Lung (tissue), 12 donors: ENCODE data around the gene BIN1. TPM values are rescaled to one million over a fixed set of nuclear protein-coding genes. Genes with fewer than 3 reads are reported as not detected.

Experiments used
- ATAC-seq: fragments of 200-7000 bp; cut with Tn5 transposase; one replicate; pipeline ENCODE4 v1.9.1; 2020; ENCODE audit warnings: moderate number of reproducible peaks; ENCODE audit not compliant: insufficient read depth, low FRiP score
- DNase-seq, 3 donors: peaks; one replicate each; pipeline ENCODE4 v3.0.0-alpha.2; 2013 to 2017
- H3K27ac ChIP-seq, 2 donors: one replicate each; pipeline ENCODE4 v1.5.1; 2013; ENCODE audit warnings: mild to moderate bottlenecking in 2 of 2, moderate library complexity in 2 of 2, control low read depth in 1 of 2, inconsistent platforms in 1 of 2, low read depth in 1 of 2, low read length in 1 of 2
- H3K27me3 ChIP-seq, 3 donors: one replicate each; pipeline ENCODE4 v1.5.1; 2013; ENCODE audit warnings: low read length in 2 of 3; ENCODE audit not compliant: control insufficient read depth in 3 of 3, insufficient read depth in 3 of 3
- H3K36me3 ChIP-seq, 4 donors: one replicate each; pipeline ENCODE4 v1.5.1; 2013; ENCODE audit warnings: low read length in 4 of 4, mild to moderate bottlenecking in 1 of 4, moderate library complexity in 1 of 4; ENCODE audit not compliant: control insufficient read depth in 4 of 4, insufficient read depth in 4 of 4
- H3K4me1 ChIP-seq, 5 donors: one replicate each; pipeline ENCODE4 v1.5.1; 2013; ENCODE audit warnings: low read length in 5 of 5, mild to moderate bottlenecking in 2 of 5, moderate library complexity in 1 of 5; ENCODE audit not compliant: control insufficient read depth in 5 of 5, insufficient read depth in 5 of 5
- H3K4me3 ChIP-seq: one replicate; pipeline ENCODE4 v1.5.1; 2013; ENCODE audit warnings: mild to moderate bottlenecking, control low read depth, moderate library complexity
- H3K9ac ChIP-seq, 2 donors: one replicate each; pipeline ENCODE4 v1.5.1; 2013; ENCODE audit warnings: low read length in 2 of 2, control low read depth in 1 of 2; ENCODE audit not compliant: insufficient read depth in 1 of 2
- H3K9me3 ChIP-seq, 4 donors: one replicate each; pipeline ENCODE4 v1.5.1; 2013; ENCODE audit warnings: low read length in 3 of 4, mild to moderate bottlenecking in 1 of 4, moderate library complexity in 1 of 4; ENCODE audit not compliant: control insufficient read depth in 4 of 4, insufficient read depth in 3 of 4
- WGBS, 2 donors: extraction: QIAGEN DNeasy Blood & Tissue Kit; methylation state at CpG; one replicate each; pipeline ENCODE4 v1.1.7; 2013; 5-methylcytosine and 5-hydroxymethylcytosine counted together
- polyA plus RNA-seq, 2 donors: library from polyadenylated mRNA; stranded (reverse); fragments of 200-250 nt; gene quantifications; one replicate each; pipeline ENCODE4 v1.2.1, GENCODE V29; 2013
- total RNA-seq, 2 donors: library from RNA; depleted of rRNA in 1 of 2; stranded (reverse); fragments of >200 nt in 1 of 2; gene quantifications; one replicate each; pipeline ENCODE4 v1.2.1, GENCODE V29; 2014 to 2021
- TF ChIP-seq, protein P1 (sequence below): IDR thresholded peaks from 2 replicates; pipeline ENCODE4 v1.5.1; 2012; ENCODE audit warnings: mild to moderate bottlenecking; ENCODE audit errors: control extremely low read depth, extremely low read depth
- donor health status: control.
- donor health status: control.
- donor health status: Bipolar disorder and iron deficiency.
- donor health status: healthy.
- donor health status: DM: yes; HTN: yes; CAD: no.

Gene BIN1
- total and polyA plus RNA-seq, 4 donors, result 28.8 to 41.7 (median 36.2) TPM

DNA sequence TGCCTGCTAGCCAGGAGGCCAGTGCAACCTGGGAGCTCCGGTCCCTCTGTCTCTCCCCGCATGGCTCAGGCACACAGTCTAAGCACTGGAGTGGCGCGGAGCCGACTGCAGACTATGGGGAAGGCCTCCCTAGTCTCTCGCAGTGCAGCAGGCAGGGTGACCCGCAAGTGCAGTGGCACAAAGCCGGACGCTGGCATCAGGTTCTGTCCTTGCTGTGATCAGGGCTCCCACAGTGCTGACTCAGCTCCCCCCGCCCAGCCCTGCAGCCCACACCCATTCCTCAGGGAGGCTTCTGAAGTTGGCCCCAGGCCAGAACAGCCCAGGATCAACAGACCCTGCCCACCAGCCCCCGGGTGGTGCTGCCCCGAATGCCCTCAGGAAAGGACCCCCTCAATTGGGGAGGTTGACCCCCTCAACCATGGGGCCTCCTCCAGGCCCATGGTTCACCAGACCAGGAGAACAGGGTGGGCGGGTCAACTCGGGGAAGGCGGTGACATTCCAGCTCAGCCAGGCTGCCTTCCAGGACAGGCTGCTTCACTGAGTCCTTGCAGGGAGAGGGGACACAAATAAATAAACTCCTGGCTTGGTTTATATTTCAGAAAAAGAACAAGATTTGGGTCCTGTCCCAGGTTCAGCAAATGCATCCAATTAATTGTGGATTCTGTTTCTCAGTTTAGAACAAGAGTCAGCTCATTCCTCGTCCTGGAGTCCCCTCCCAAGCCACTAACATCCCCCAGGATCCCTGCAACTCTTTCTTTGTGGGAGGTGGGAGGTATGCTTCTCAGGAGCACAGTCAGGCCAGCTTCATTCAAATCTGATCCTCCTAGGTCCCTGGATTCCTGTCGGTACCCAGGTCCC lies 12.2 kb downstream of the BIN1 start:
- TF ChIP-seq, protein P1, sequence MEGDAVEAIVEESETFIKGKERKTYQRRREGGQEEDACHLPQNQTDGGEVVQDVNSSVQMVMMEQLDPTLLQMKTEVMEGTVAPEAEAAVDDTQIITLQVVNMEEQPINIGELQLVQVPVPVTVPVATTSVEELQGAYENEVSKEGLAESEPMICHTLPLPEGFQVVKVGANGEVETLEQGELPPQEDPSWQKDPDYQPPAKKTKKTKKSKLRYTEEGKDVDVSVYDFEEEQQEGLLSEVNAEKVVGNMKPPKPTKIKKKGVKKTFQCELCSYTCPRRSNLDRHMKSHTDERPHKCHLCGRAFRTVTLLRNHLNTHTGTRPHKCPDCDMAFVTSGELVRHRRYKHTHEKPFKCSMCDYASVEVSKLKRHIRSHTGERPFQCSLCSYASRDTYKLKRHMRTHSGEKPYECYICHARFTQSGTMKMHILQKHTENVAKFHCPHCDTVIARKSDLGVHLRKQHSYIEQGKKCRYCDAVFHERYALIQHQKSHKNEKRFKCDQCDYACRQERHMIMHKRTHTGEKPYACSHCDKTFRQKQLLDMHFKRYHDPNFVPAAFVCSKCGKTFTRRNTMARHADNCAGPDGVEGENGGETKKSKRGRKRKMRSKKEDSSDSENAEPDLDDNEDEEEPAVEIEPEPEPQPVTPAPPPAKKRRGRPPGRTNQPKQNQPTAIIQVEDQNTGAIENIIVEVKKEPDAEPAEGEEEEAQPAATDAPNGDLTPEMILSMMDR, result no peak
- H3K27me3 ChIP-seq, result no peaks in the 10 kb centered on the region
- peak; percentile 84 to 85 (median 84) for DNase-seq
- peak; percentile 44 for ATAC-seq
- H3K9me3 ChIP-seq, result no peaks in the 10 kb centered on the region
- peaks cover 0 to 40% (median 20%) of the 10 kb centered on the region in 5 donors for H3K4me1 ChIP-seq
- H3K9ac ChIP-seq, result peak overlapping the region; percentile 19 to 65
- H3K4me3 ChIP-seq, result no peak overlapping the region
- peak overlapping the region in 1 of 2 donors; percentile 32 for H3K27ac ChIP-seq
- WGBS, 2 donors, result 51 to 62% methylated on average over 17 of the region's 17 CpGs
- peaks cover 0 to 2% (median 0%) of the 10 kb centered on the region in 4 donors for H3K36me3 ChIP-seq

DNA sequence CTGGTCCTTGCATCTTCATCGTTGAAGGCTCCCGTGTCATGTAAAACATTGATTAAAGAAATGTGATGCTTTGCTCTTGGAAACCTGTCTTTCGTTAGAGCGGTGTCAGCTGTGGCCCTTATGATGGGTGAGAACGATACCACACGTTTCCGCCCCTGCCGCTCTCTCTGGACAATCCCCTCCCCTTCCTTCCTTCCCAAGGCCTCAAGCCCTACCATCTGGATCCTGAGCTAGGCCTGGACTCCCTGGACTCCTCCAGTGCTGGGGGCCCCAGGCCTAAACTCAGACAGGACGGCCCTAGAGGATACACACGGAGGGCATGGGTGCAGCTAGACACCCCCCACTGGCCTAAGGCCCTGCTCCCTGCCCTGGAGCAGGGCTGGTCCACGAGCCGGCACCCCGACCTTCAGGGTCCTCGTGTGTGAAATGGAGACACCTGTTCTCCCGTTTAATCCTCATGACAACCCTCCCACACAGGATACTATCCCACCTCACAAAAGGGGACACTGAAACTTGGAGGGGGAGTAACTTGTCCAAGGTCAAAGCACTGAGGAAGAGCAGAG lies 13.2 kb downstream of the BIN1 start:
- Histone ChIP-seq H3K9ac (no peak overlapping the region), H3K4me3 (no peak overlapping the region), H3K9me3 (no peaks in the 10 kb centered on the region), H3K4me1 (peaks cover 0 to 39% (median 20%) of the 10 kb centered on the region in 5 donors), H3K27me3 (no peaks in the 10 kb centered on the region), H3K27ac (no peak overlapping the region), H3K36me3 (peaks cover 0 to 2% (median 0%) of the 10 kb centered on the region in 4 donors)
- TF ChIP-seq, protein P1, result no peak
- ATAC-seq, result no peak
- peak in 1 of 3 donors; percentile 26 for DNase-seq
- 33 to 63% methylated on average over 15 of the region's 15 CpGs for WGBS, 2 donors

DNA sequence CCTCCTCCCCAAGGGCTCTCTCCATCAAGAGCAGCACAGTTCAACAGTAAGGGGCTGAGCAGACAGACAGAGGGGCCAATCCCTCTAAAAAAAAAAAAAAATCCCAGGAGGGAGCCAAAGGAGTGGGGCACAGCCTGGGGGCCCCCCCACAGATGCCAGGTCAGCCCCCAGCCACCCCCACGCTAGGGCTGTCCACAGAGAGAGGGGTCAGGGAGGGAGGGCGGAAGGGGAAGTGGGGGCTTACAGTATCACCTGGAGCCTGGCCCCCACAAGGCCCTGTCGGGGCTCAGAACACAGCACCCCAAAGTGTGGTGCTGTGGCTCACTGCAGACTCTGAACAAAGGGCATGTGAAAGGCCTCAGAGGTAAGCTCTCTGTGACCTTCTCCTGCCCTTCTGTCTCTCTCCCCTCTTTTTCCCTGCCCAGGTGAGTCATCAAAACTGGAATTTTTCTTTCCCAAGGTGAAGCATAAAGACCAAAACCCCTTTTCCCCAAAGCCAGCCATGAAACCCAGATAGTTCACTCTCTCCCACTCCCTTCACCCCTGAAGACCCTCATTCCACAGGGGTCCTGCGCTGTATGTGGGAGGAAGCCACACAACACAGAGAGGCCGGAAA lies 13.9 kb downstream of the BIN1 start:
- H3K27me3 ChIP-seq, result no peaks in the 10 kb centered on the region
- TF ChIP-seq, protein P1, result no peak
- no peak overlapping the region for H3K27ac ChIP-seq
- 51 to 77% methylated on average over 5 of the region's 5 CpGs for WGBS, 2 donors
- peaks cover 0 to 39% (median 22%) of the 10 kb centered on the region in 5 donors for H3K4me1 ChIP-seq
- ATAC-seq, result no peak
- peaks cover 0 to 2% (median 0%) of the 10 kb centered on the region in 4 donors for H3K36me3 ChIP-seq
- no peak for DNase-seq
- H3K9ac ChIP-seq, result no peak overlapping the region
- H3K9me3 ChIP-seq, result no peaks in the 10 kb centered on the region
- no peak overlapping the region for H3K4me3 ChIP-seq
